Stimulated activated CD4-positive, alpha-beta T cell treated with anti-CD3 and anti-CD28 coated beads, TNF-alpha, amount 100 ng/mL, for 48 hours (primary cell): ENCODE data around the gene SLC4A1AP.
A peak's percentile ranks its signal among the peaks of the same experiment; 100 is the strongest.
"Not testable (repeated sequence)": the region's sequence is repeated elsewhere in the genome, so short reads cannot be mapped to it uniquely, and the experiment has no call there.

Experiments used
- DNase-seq, 3 donors: peaks; one replicate each; pipeline ENCODE4 v3.0.0-alpha.2; 2020; ENCODE audit warnings: low read depth in 3 of 3

The SLC4A1AP gene

GRCh38 chr2:27663285-27664153, at the start of gene SLC4A1AP, which contains the start of gene SUPT7L:
SLC4A1AP (plus strand) TSS chr2:27663889; CDS start chr2:27663915, 26 bp downstream.
SUPT7L (minus strand) TSS chr2:27663614; CDS start chr2:27662192, 1,422 bp downstream.
- DNase-seq = peak; percentile 44 to 56 (median 55)

- no peak for DNase-seq
Measured at GRCh38 chr2:27613985-27614384, 49.7 kb upstream of the SLC4A1AP start.

- no peak for DNase-seq
Measured at GRCh38 chr2:27615316-27615715, 48.4 kb upstream of the SLC4A1AP start.

GRCh38 chr2:27621524-27621923, 42.2 kb upstream of the SLC4A1AP start:
- no peak for DNase-seq

- no peak for DNase-seq
Measured at GRCh38 chr2:27622921-27623384, 40.7 kb upstream of the SLC4A1AP start.

- no peak for DNase-seq
Measured at GRCh38 chr2:27624943-27625342, 38.7 kb upstream of the SLC4A1AP start.

GRCh38 chr2:27626323-27626722, 37.4 kb upstream of the SLC4A1AP start:
- not testable (repeated sequence) for DNase-seq

- not testable (repeated sequence) for DNase-seq
Measured at GRCh38 chr2:27626921-27627320, 36.8 kb upstream of the SLC4A1AP start.

- no peak for DNase-seq
Measured at GRCh38 chr2:27627963-27628766, 35.5 kb upstream of the SLC4A1AP start.

- DNase-seq = peak; percentile 88 to 93 (median 91)
Measured at GRCh38 chr2:27628767-27629709, 34.7 kb upstream of the SLC4A1AP start, which contains the start of the genes CCDC121 and GPN1. CCDC121 (minus strand) TSS chr2:27629012; CDS start chr2:27627799, 1,213 bp downstream. GPN1 (plus strand) TSS chr2:27629050; CDS start chr2:27629059, 9 bp downstream.

GRCh38 chr2:27630257-27630656, 33.4 kb upstream of the SLC4A1AP start:
- not testable (repeated sequence) for DNase-seq

- DNase-seq = no peak
Measured at GRCh38 chr2:27634291-27634690, 29.4 kb upstream of the SLC4A1AP start.

GRCh38 chr2:27636766-27637165, 26.9 kb upstream of the SLC4A1AP start:
- no peak for DNase-seq

GRCh38 chr2:27638037-27638637, 25.6 kb upstream of the SLC4A1AP start:
- DNase-seq = no peak

GRCh38 chr2:27638709-27639108, 25.0 kb upstream of the SLC4A1AP start:
- DNase-seq = peak in 1 of 3 donors; percentile 14

GRCh38 chr2:27640722-27641245, 22.9 kb upstream of the SLC4A1AP start:
- DNase-seq = no peak

GRCh38 chr2:27645197-27645596, 18.5 kb upstream of the SLC4A1AP start:
- no peak for DNase-seq

- DNase-seq = no peak
Measured at GRCh38 chr2:27647289-27647688, 16.4 kb upstream of the SLC4A1AP start.

- DNase-seq = no peak
Measured at GRCh38 chr2:27647737-27648136, 16.0 kb upstream of the SLC4A1AP start.

- no peak for DNase-seq
Measured at GRCh38 chr2:27651056-27651455, 12.6 kb upstream of the SLC4A1AP start.
